GM12878 (cell line): ENCODE data around the gene CCNL1. TPM values are rescaled to one million over a fixed set of nuclear protein-coding genes. Genes with fewer than 3 reads are reported as not detected.

Experiments
- BCL11A ChIP-seq: IDR thresholded peaks from 2 replicates; pipeline ENCODE4 v1.6.1; 2011; ENCODE audit warnings: low read depth, low read length
- BCL3 ChIP-seq: IDR thresholded peaks from 2 replicates; pipeline ENCODE4 v1.6.1; 2011; ENCODE audit warnings: borderline replicate concordance, low read depth, mild to moderate bottlenecking, moderate library complexity, low read length; ENCODE audit not compliant: insufficient read depth, poor library complexity, severe bottlenecking
- CBX5 ChIP-seq: sonication (generic); IDR thresholded peaks from 2 replicates; pipeline ENCODE4 v1.6.1; 2016; ENCODE audit warnings: low read depth, moderate library complexity, mild to moderate bottlenecking, inconsistent platforms
- CHD2 ChIP-seq: IDR thresholded peaks from 2 replicates; pipeline ENCODE4 v1.6.1; 2011; ENCODE audit warnings: low read depth, low read length, improper control_type of control experiment, borderline replicate concordance
- CTCF ChIP-seq, 3 experiments: IDR thresholded peaks in 2 of 3; conservative IDR thresholded peaks in 1 of 3; 2 replicates each; pipeline ENCODE4 v1.5.1; 2011; ENCODE audit warnings: low read depth in 3 of 3, low read length in 3 of 3, mild to moderate bottlenecking in 3 of 3, control low read depth in 2 of 3, moderate library complexity in 2 of 3, inconsistent platforms in 1 of 3, mixed read lengths in 1 of 3; ENCODE audit not compliant: control insufficient read depth in 2 of 3, insufficient read depth in 1 of 3; ENCODE audit errors: extremely low read depth in 1 of 3
- EED ChIP-seq: sonication (generic); IDR thresholded peaks from 2 replicates; pipeline ENCODE4 v1.6.1; 2016; ENCODE audit warnings: antibody characterized with exemption, low read depth
- EGR1 ChIP-seq, 2 experiments: IDR thresholded peaks; 1 replicate in 1 of 2; 2 replicates in 1 of 2; pipeline ENCODE4 v1.6.1; 2011 to 2012; ENCODE audit warnings: low read depth in 2 of 2, low read length in 2 of 2, borderline replicate concordance in 1 of 2, mild to moderate bottlenecking in 1 of 2, moderate library complexity in 1 of 2
- ESRRA ChIP-seq: IDR thresholded peaks from 2 replicates; pipeline ENCODE4 v1.6.1; 2012; ENCODE audit warnings: mild to moderate bottlenecking, low read length, improper control_type of control experiment
- MEF2A ChIP-seq: IDR thresholded peaks from 2 replicates; pipeline ENCODE4 v1.6.1; 2011; ENCODE audit warnings: low read depth, mild to moderate bottlenecking, low read length, moderate library complexity; ENCODE audit not compliant: insufficient read depth
- MXI1 ChIP-seq: fragments of 150-350 bp; IDR thresholded peaks from 2 replicates; pipeline ENCODE4 v1.6.1; 2011; ENCODE audit warnings: low read depth, mild to moderate bottlenecking, inconsistent platforms, low read length, improper control_type of control experiment
- NFYB ChIP-seq: IDR thresholded peaks from 2 replicates; pipeline ENCODE4 v1.6.1; 2011; ENCODE audit warnings: low read depth, mild to moderate bottlenecking, low read length, improper control_type of control experiment, moderate library complexity; ENCODE audit not compliant: insufficient read depth
- NR2F1 ChIP-seq: fragments of 450-650 bp; conservative IDR thresholded peaks from 2 replicates; pipeline ENCODE4 v1.6.1; 2017; ENCODE audit warnings: mild to moderate bottlenecking
- POLR2AphosphoS2 ChIP-seq: IDR thresholded peaks from 2 replicates; pipeline ENCODE4 v1.6.1; 2011; ENCODE audit warnings: low read depth, mild to moderate bottlenecking, low read length, improper control_type of control experiment, moderate library complexity
- POLR2AphosphoS5 ChIP-seq: IDR thresholded peaks from 2 replicates; pipeline ENCODE4 v1.6.1; 2011; ENCODE audit warnings: mild to moderate bottlenecking, low read length, inconsistent platforms
- RFX5 ChIP-seq: IDR thresholded peaks from 2 replicates; pipeline ENCODE4 v1.6.1; 2011; ENCODE audit warnings: low read depth, low read length, improper control_type of control experiment
- SIN3A ChIP-seq: IDR thresholded peaks from 2 replicates; pipeline ENCODE4 v1.6.1; 2012; ENCODE audit warnings: low read depth, low read length, improper control_type of control experiment
- SUZ12 ChIP-seq: fragments of 200-600 bp; sonication (generic); IDR thresholded peaks from one replicate; pipeline ENCODE4 v1.6.1; 2018; ENCODE audit warnings: antibody characterized with exemption, mild to moderate bottlenecking; ENCODE audit not compliant: unreplicated experiment
- YY1 ChIP-seq: IDR thresholded peaks from 2 replicates; pipeline ENCODE4 v1.6.1; 2011; ENCODE audit warnings: low read depth, mild to moderate bottlenecking, low read length
- polyA plus RNA-seq, 11 experiments: library from polyadenylated mRNA; depleted of rRNA in 4 of 11; unstranded in 6 of 11; stranded (reverse) in 5 of 11; fragments of >200 nt; fragmentation: Nextera tagmentation in 4 of 11; fragmentation: Illumina TruSeq in 1 of 11; extraction: Ambion mirVana in 4 of 11; extraction: Trizol in 1 of 11; gene quantifications; 1 replicate in 1 of 11; 2 replicates in 10 of 11; pipeline versions ENCODE4 v1.2.1 to v1.2.3, GENCODE V29; 2011 to 2016; ENCODE audit warnings: inconsistent platforms in 2 of 11, missing spikeins in 2 of 11, low read depth in 1 of 11
- total RNA-seq, 4 experiments: library from RNA; depleted of rRNA in 3 of 4; stranded (reverse); fragments of >200 nt in 3 of 4; fragmentation: Illumina TruSeq in 1 of 4; extraction: Trizol in 1 of 4; gene quantifications; 2 replicates each; pipeline versions ENCODE4 v1.2.1 to v1.2.3, GENCODE V29; 2013 to 2021
- TF ChIP-seq, protein P1 (sequence below): IDR thresholded peaks from 2 replicates; pipeline ENCODE4 v1.6.1; 2012; ENCODE audit warnings: improper control_type of control experiment, low read depth, low read length; ENCODE audit not compliant: insufficient replicate concordance

The CCNL1 gene
- total and polyA plus RNA-seq, 10 of the 15 experiments (the other 5 are each of a cell fraction or from before 2014, with no cell fraction given) = 22.2 to 174 (median 115) TPM

GRCh38 chr3:157160658-157161424 lies 894 bp upstream of the CCNL1 start (continued):
- no peak for TF ChIP-seq NFYB
- TF ChIP-seq EGR1 (IDR thresholded peaks at IDR 0.05; ENCODE audit: borderline replicate concordance in 1 of 2, low read depth in 2 of 2, low read length in 2 of 2) = no peak
- TF ChIP-seq YY1 = no peak
- TF ChIP-seq EED = peak; percentile 57; the same call in 1 of the 2 replicates
- TF ChIP-seq MXI1 = no peak; the same call in 1 of the 2 replicates
- TF ChIP-seq CBX5 = no peak
- TF ChIP-seq CHD2 = no peak
- TF ChIP-seq BCL3 = no peak
- peak; percentile 96 for TF ChIP-seq MEF2A
- no peak for TF ChIP-seq POLR2AphosphoS5
- no peak for TF ChIP-seq CTCF (IDR thresholded peaks at IDR 0.05 in 2 of 3, conservative IDR thresholded peaks at IDR 0.05 in 1 of 3; ENCODE audit: control insufficient read depth in 2 of 3, extremely low read depth in 1 of 3, insufficient read depth in 1 of 3, low read depth in 3 of 3, low read length in 3 of 3)
- no peak for TF ChIP-seq SIN3A
- TF ChIP-seq BCL11A = no peak
- no peak for TF ChIP-seq POLR2AphosphoS2
- no peak for TF ChIP-seq RFX5
- TF ChIP-seq SUZ12 = no peak
- TF ChIP-seq, protein P1, sequence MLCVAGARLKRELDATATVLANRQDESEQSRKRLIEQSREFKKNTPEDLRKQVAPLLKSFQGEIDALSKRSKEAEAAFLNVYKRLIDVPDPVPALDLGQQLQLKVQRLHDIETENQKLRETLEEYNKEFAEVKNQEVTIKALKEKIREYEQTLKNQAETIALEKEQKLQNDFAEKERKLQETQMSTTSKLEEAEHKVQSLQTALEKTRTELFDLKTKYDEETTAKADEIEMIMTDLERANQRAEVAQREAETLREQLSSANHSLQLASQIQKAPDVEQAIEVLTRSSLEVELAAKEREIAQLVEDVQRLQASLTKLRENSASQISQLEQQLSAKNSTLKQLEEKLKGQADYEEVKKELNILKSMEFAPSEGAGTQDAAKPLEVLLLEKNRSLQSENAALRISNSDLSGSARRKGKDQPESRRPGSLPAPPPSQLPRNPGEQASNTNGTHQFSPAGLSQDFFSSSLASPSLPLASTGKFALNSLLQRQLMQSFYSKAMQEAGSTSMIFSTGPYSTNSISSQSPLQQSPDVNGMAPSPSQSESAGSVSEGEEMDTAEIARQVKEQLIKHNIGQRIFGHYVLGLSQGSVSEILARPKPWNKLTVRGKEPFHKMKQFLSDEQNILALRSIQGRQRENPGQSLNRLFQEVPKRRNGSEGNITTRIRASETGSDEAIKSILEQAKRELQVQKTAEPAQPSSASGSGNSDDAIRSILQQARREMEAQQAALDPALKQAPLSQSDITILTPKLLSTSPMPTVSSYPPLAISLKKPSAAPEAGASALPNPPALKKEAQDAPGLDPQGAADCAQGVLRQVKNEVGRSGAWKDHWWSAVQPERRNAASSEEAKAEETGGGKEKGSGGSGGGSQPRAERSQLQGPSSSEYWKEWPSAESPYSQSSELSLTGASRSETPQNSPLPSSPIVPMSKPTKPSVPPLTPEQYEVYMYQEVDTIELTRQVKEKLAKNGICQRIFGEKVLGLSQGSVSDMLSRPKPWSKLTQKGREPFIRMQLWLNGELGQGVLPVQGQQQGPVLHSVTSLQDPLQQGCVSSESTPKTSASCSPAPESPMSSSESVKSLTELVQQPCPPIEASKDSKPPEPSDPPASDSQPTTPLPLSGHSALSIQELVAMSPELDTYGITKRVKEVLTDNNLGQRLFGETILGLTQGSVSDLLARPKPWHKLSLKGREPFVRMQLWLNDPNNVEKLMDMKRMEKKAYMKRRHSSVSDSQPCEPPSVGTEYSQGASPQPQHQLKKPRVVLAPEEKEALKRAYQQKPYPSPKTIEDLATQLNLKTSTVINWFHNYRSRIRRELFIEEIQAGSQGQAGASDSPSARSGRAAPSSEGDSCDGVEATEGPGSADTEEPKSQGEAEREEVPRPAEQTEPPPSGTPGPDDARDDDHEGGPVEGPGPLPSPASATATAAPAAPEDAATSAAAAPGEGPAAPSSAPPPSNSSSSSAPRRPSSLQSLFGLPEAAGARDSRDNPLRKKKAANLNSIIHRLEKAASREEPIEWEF = peak; percentile 9
- peak; percentile 81 for TF ChIP-seq NR2F1
- TF ChIP-seq ESRRA = peak; percentile 46; the same call in 1 of the 2 replicates
